Thyroid gland (tissue), 4 donors: ENCODE measurements around the gene DVL1.

Experiments
- POLR2A ChIP-seq, 2 donors: fragments of 450-650 bp; IDR thresholded peaks; one replicate each; pipeline ENCODE4 v1.6.1; 2017; ENCODE audit warnings: antibody characterized with exemption in 2 of 2, mild to moderate bottlenecking in 2 of 2, moderate library complexity in 1 of 2
- TF ChIP-seq, protein P1 (sequence below), 6 experiments: fragments of 200-600 bp in 3 of 6; fragments of 450-650 bp in 3 of 6; sonication (generic) in 3 of 6; IDR thresholded peaks; one replicate each; pipeline ENCODE4 v1.5.1; 2016 to 2019; ENCODE audit warnings: antibody characterized with exemption in 6 of 6, mild to moderate bottlenecking in 2 of 6, inconsistent platforms in 1 of 6, moderate library complexity in 1 of 6

DNA sequence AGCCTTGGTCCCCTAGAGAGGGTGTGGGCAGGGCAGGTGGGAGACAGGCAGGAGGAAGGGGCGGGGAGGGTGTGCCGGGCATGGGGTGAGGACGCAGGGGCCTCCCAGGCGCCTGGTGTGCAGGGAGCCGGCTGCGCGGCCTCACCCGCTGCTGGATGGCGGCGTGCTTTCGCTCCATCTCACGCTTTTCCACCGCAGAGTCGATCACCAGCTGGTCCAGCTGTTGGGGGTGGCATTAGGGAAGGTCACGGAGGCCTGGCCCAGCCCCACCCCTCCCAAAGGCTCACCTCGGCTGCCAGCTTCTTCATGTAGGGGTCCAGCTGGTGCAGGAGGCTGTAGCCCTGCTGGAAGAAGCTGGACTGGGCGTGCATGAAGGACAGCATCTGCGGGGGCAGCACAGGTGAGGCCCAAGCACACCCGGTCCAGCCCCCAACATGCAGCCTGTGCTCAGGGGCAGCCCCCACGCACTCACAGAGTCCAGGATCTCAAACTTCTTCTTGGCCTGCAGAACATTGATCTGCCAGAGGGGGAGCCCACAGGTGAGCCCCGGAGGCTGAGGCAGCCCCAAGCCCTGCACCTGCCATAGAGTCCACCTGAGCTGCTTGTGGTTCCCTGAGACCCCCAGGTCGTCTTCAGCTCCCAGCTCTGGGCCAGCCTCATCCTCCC is 49.4 kb downstream of the DVL1 start:
- TF ChIP-seq, protein P1, sequence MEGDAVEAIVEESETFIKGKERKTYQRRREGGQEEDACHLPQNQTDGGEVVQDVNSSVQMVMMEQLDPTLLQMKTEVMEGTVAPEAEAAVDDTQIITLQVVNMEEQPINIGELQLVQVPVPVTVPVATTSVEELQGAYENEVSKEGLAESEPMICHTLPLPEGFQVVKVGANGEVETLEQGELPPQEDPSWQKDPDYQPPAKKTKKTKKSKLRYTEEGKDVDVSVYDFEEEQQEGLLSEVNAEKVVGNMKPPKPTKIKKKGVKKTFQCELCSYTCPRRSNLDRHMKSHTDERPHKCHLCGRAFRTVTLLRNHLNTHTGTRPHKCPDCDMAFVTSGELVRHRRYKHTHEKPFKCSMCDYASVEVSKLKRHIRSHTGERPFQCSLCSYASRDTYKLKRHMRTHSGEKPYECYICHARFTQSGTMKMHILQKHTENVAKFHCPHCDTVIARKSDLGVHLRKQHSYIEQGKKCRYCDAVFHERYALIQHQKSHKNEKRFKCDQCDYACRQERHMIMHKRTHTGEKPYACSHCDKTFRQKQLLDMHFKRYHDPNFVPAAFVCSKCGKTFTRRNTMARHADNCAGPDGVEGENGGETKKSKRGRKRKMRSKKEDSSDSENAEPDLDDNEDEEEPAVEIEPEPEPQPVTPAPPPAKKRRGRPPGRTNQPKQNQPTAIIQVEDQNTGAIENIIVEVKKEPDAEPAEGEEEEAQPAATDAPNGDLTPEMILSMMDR (IDR thresholded peaks at IDR 0.05) = peak in 1 of 6 experiments; percentile 16
- no peak for TF ChIP-seq POLR2A (IDR thresholded peaks at IDR 0.05)
